ENCODE results near the gene RHPN2.

The RHPN2 gene

DNA sequence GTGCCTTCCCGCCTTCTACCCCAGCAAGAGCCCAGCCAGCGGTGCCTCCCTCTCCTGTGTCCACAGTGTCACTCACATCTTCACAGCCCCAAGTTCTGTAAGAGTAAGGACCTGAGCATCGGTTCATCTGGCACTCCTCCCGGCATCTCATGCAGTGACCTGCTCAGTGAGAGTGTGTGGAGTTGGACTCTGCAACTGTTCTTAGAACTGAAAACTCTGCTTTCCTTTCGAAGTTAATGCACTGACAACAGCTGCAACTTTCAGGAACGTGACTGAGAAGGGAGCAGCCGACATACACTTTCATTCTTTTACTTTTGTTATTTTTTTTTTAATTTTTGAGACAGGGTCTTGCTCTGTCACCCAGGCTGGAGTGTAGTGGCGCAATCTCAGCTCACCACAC lies 134.1 kb downstream of the RHPN2 start:
- Histone ChIP-seq H3K4me1 (no peaks in the 10 kb centered on the region), H3K27ac (no peak overlapping the region), H3K27me3 (no peaks in the 10 kb centered on the region), H3K36me3 (peaks cover 60 to 82% (median 80%) of the 10 kb centered on the region in 3 donors), H3K4me3 (no peak overlapping the region), H3K9me3 (peaks cover 0 to 6% (median 6%) of the 10 kb centered on the region in 3 donors)
- intact Hi-C loops (cut with DNase I; ENCODE audit: low total_unique reads): no loop called here
- TF ChIP-seq, protein P1, sequence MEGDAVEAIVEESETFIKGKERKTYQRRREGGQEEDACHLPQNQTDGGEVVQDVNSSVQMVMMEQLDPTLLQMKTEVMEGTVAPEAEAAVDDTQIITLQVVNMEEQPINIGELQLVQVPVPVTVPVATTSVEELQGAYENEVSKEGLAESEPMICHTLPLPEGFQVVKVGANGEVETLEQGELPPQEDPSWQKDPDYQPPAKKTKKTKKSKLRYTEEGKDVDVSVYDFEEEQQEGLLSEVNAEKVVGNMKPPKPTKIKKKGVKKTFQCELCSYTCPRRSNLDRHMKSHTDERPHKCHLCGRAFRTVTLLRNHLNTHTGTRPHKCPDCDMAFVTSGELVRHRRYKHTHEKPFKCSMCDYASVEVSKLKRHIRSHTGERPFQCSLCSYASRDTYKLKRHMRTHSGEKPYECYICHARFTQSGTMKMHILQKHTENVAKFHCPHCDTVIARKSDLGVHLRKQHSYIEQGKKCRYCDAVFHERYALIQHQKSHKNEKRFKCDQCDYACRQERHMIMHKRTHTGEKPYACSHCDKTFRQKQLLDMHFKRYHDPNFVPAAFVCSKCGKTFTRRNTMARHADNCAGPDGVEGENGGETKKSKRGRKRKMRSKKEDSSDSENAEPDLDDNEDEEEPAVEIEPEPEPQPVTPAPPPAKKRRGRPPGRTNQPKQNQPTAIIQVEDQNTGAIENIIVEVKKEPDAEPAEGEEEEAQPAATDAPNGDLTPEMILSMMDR (IDR thresholded peaks at IDR 0.05): no peak
- no peak for DNase-seq

DNA sequence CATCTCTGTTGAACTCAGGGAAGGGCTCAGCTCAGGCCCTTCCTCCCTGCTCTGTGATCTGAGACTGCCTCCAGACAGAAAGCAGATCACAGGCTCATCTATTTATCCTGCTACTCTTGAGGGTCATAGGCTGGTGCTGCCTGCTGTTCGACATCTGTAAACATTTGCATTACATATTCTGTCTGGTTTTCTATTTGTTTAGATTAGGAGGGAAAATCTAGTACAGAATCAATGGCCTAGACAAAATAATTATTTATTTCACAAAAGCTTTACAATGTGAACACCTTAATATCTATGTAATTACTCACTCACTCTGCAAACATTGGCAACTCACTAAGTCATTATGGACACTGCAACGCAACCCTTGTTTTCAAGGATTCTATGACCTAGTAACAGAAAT lies 135.9 kb downstream of the RHPN2 start:
- H3K4me3 ChIP-seq: no peak overlapping the region
- H3K27ac ChIP-seq: no peak overlapping the region
- TF ChIP-seq, protein P1 (IDR thresholded peaks at IDR 0.05): no peak
- no peaks in the 10 kb centered on the region for H3K4me1 ChIP-seq
- peaks cover 70 to 84% (median 80%) of the 10 kb centered on the region in 3 donors for H3K36me3 ChIP-seq
- intact Hi-C loops (cut with DNase I; ENCODE audit: low total_unique reads): no loop called here
- peaks cover 0 to 6% (median 6%) of the 10 kb centered on the region in 3 donors for H3K9me3 ChIP-seq
- no peak for DNase-seq
- no peaks in the 10 kb centered on the region for H3K27me3 ChIP-seq

Data from tibial artery (tissue), 4 donors.